SK-N-SH (cell line): ENCODE results near the gene TANGO6. TPM values are rescaled to one million over a fixed set of nuclear protein-coding genes. Genes with fewer than 3 reads are reported as not detected.

ENCODE experiments used
- CTCF ChIA-PET: fragments of 300-600, 350-600 bp; formaldehyde crosslinking; extraction: SDS; loops from one replicate; lab custom pipeline; 2021; lab: Yijun Ruan, JAX
- POLR2A ChIA-PET: fragments of 350-600 bp; sonication (Branson Sonifier 250); formaldehyde crosslinking; extraction: SDS; loops from one replicate; lab custom pipeline; 2020; ENCODE audit warnings: antibody characterized with exemption, inconsistent platforms; lab: Yijun Ruan, JAX
- DNase-seq: peaks from one replicate; pipeline ENCODE4 v3.0.0; 2012
- H2AFZ ChIP-seq: fragments of 200-600 bp; sonication (generic); 2 replicates; pipeline ENCODE4 v1.8.1; 2016; ENCODE audit warnings: antibody characterized with exemption, mild to moderate bottlenecking, low read depth
- H3F3A ChIP-seq: fragments of 200-600 bp; sonication (generic); replicated peaks from 2 replicates; pipeline ENCODE3; 2016; ENCODE audit warnings: antibody characterized with exemption, mild to moderate bottlenecking; ENCODE audit not compliant: insufficient read depth
- H3K27ac ChIP-seq, 2 experiments: fragments of 200-500 bp in 1 of 2; fragments of 200-600 bp in 1 of 2; sonication (Bioruptor generic) in 1 of 2; sonication (generic), shearing (Covaris generic) in 1 of 2; 2 replicates each; pipeline versions ENCODE4 v1.5.1 to v1.6.1; 2014 to 2016; ENCODE audit warnings: low read depth in 2 of 2, inconsistent platforms in 1 of 2, low read length in 1 of 2, mild to moderate bottlenecking in 1 of 2, mixed read lengths in 1 of 2
- H3K27me3 ChIP-seq: fragments of 200-600 bp; sonication (generic), shearing (Covaris generic); 2 replicates; pipeline ENCODE4 v1.6.1; 2016; ENCODE audit warnings: mixed run types; ENCODE audit not compliant: insufficient read depth
- H3K36me3 ChIP-seq, 2 experiments: fragments of 200-500 bp in 1 of 2; fragments of 200-600 bp in 1 of 2; sonication (Bioruptor generic) in 1 of 2; sonication (generic) in 1 of 2; replicated peaks in 1 of 2; 2 replicates each; pipeline versions ENCODE3 to v1.5.1; 2014 to 2016; ENCODE audit warnings: low read length in 1 of 2, mild to moderate bottlenecking in 1 of 2; ENCODE audit not compliant: insufficient read depth in 2 of 2, control insufficient read depth in 1 of 2
- H3K4me1 ChIP-seq, 2 experiments: fragments of 200-500 bp in 1 of 2; fragments of 200-600 bp in 1 of 2; sonication (Bioruptor generic) in 1 of 2; sonication (generic), shearing (Covaris generic) in 1 of 2; 2 replicates each; pipeline versions ENCODE4 v1.5.1 to v1.6.1; 2014 to 2016; ENCODE audit warnings: low read depth in 1 of 2, low read length in 1 of 2, mixed run types in 1 of 2; ENCODE audit not compliant: insufficient read depth in 2 of 2, control insufficient read depth in 1 of 2
- H3K4me2 ChIP-seq: fragments of 200-600 bp; sonication (generic), shearing (Covaris generic); 2 replicates; pipeline ENCODE4 v1.6.1; 2017; ENCODE audit warnings: mixed run types
- H3K4me3 ChIP-seq, 2 experiments: fragments of 200-500 bp in 1 of 2; fragments of 200-600 bp in 1 of 2; sonication (Bioruptor generic) in 1 of 2; sonication (generic), shearing (Covaris generic) in 1 of 2; 2 replicates each; pipeline versions ENCODE4 v1.5.1 to v1.8.1; 2014 to 2016; ENCODE audit warnings: low read depth in 2 of 2, inconsistent platforms in 1 of 2, low read length in 1 of 2, mild to moderate bottlenecking in 1 of 2, mixed read lengths in 1 of 2, moderate library complexity in 1 of 2
- H3K79me2 ChIP-seq: fragments of 200-600 bp; sonication (generic); 2 replicates; pipeline ENCODE4 v1.8.1; 2017; ENCODE audit warnings: mild to moderate bottlenecking; ENCODE audit not compliant: insufficient read depth
- H3K9ac ChIP-seq: fragments of 200-600 bp; sonication (generic); 2 replicates; pipeline ENCODE4 v1.6.1; 2017; ENCODE audit warnings: mixed run types
- H3K9me2 ChIP-seq: fragments of 200-600 bp; sonication (generic); 2 replicates; pipeline ENCODE4 v1.6.1; 2017; ENCODE audit warnings: mixed run types
- H3K9me3 ChIP-seq: fragments of 200-600 bp; sonication (generic); 2 replicates; pipeline ENCODE4 v1.6.1; 2017; ENCODE audit warnings: mixed run types, mild to moderate bottlenecking, moderate library complexity
- H4K20me1 ChIP-seq: fragments of 200-600 bp; sonication (generic); 2 replicates; pipeline ENCODE4 v1.6.1; 2017; ENCODE audit warnings: mild to moderate bottlenecking, mixed run types; ENCODE audit not compliant: insufficient read depth
- CHD2 ChIP-seq: fragments of 150-350 bp; IDR thresholded peaks from 2 replicates; pipeline ENCODE4 v1.6.1; 2018; ENCODE audit warnings: low read length; ENCODE audit not compliant: partially characterized antibody
- ELF1 ChIP-seq: IDR thresholded peaks from 2 replicates; pipeline ENCODE4 v1.4.0; 2012
- EP300 ChIP-seq, 2 experiments: IDR thresholded peaks; 2 replicates each; pipeline versions ENCODE4 v1.4.0 to v1.6.1; 2012; ENCODE audit warnings: borderline replicate concordance in 1 of 2, low read depth in 1 of 2, low read length in 1 of 2
- FOSL2 ChIP-seq: IDR thresholded peaks from 2 replicates; pipeline ENCODE4 v1.4.0; 2012; ENCODE audit warnings: low read depth, mild to moderate bottlenecking, moderate library complexity, borderline replicate concordance
- GABPA ChIP-seq: IDR thresholded peaks from 2 replicates; pipeline ENCODE4 v1.4.0; 2012; ENCODE audit warnings: low read depth, mild to moderate bottlenecking
- GATA2 ChIP-seq: sonication (generic); formaldehyde crosslinking; IDR thresholded peaks from 2 replicates; pipeline ENCODE4 v1.5.0; 2020; ENCODE audit warnings: mild to moderate bottlenecking, missing genetic modification reagents
- NFIC ChIP-seq: IDR thresholded peaks from 2 replicates; pipeline ENCODE4 v1.4.0; 2012; ENCODE audit warnings: borderline replicate concordance
- POLR2AphosphoS5 ChIP-seq: IDR thresholded peaks from 2 replicates; pipeline ENCODE4 v1.6.1; 2012; ENCODE audit warnings: low read depth, low read length
- RCOR1 ChIP-seq: fragments of 150-350 bp; IDR thresholded peaks from 2 replicates; pipeline ENCODE4 v1.6.1; 2017; ENCODE audit warnings: antibody characterized with exemption, low read length
- REST ChIP-seq: IDR thresholded peaks from 2 replicates; pipeline ENCODE4 v1.6.1; 2012; ENCODE audit warnings: mild to moderate bottlenecking, low read depth, low read length, moderate library complexity
- RFX5 ChIP-seq: IDR thresholded peaks from 2 replicates; pipeline ENCODE4 v1.6.1; 2012; ENCODE audit warnings: mild to moderate bottlenecking, improper control_type of control experiment, low read length
- RXRA ChIP-seq: IDR thresholded peaks from 2 replicates; pipeline ENCODE4 v1.4.0; 2012; ENCODE audit warnings: low read depth, mild to moderate bottlenecking, borderline replicate concordance
- SIN3A ChIP-seq: IDR thresholded peaks from 2 replicates; pipeline ENCODE4 v1.6.1; 2012; ENCODE audit warnings: low read depth, mild to moderate bottlenecking, low read length, moderate library complexity, borderline replicate concordance
- WGBS: methylation state at CpG from one replicate; pipeline ENCODE4 v1.1.6; 2017; ENCODE audit warnings: low lambda C conversion rate; 5-methylcytosine and 5-hydroxymethylcytosine counted together
- polyA plus RNA-seq, 3 experiments: library from polyadenylated mRNA; depleted of rRNA; stranded (reverse); fragments of >200 nt; gene quantifications; 2 replicates each; pipeline ENCODE4 v1.2.3, GENCODE V29; 2012

Gene TANGO6
- polyA plus RNA-seq, 1 of the 3 experiments (the other 2 are of a cell fraction), result 5.5 TPM

- TF ChIP-seq RFX5 (no peak), POLR2AphosphoS5 (no peak), RXRA (no peak), GATA2 (CRISPR knock-in tag) (no peak), CHD2 (no peak), GABPA (no peak), FOSL2 (no peak), SIN3A (no peak), EP300 (IDR thresholded peaks at IDR 0.05; ENCODE audit: borderline replicate concordance in 1 of 2, low read depth in 1 of 2, low read length in 1 of 2) (no peak)
- TF ChIP-seq, all 33 proteins: peak for 0
- Histone ChIP-seq H3K27me3 (no peaks in the 10 kb centered on the region), H3K4me1 (no peaks in the 10 kb centered on the region), H3K9me3 (no peaks in the 10 kb centered on the region), H3K4me3 (no peak overlapping the region), H3K9me2 (no peaks in the 10 kb centered on the region), H3K9ac (no peak overlapping the region), H3K27ac (no peak overlapping the region), H3K4me2 (no peak overlapping the region), H3F3A (no peaks in the 10 kb centered on the region), H3K36me3 (peaks cover 3 to 16% of the 10 kb centered on the region in 2 experiments), H3K79me2 (no peaks in the 10 kb centered on the region), H4K20me1 (no peaks in the 10 kb centered on the region), H2AFZ (no peak overlapping the region)
- ChIA-PET CTCF (interaction anchor here (0.7 kb wide), 1 partner anchor 22 kb away, joined by 3 read pairs; no protein-coding TSS in a partner anchor), POLR2A (no interaction called here)
- 87% methylated on average over 4 of the region's 4 CpGs for WGBS
- DNase-seq, result no peak
These were observed 26.3 kb downstream of the TANGO6 start for GRCh38 chr16:68869492-68870088.

- Histone ChIP-seq H2AFZ (no peak overlapping the region), H3K4me1 (no peaks in the 10 kb centered on the region), H3K27ac (no peak overlapping the region), H3F3A (no peaks in the 10 kb centered on the region), H3K9me3 (no peaks in the 10 kb centered on the region), H3K4me3 (no peak overlapping the region), H3K9ac (no peak overlapping the region)
- CTCF ChIA-PET, result no interaction called here
- no peak for DNase-seq
- 97% methylated on average over 7 of the region's 7 CpGs for WGBS
- no peak for TF ChIP-seq ELF1
- TF ChIP-seq REST, result no peak
- no peak for TF ChIP-seq RCOR1
- no peak for TF ChIP-seq SIN3A
- no peak for TF ChIP-seq RXRA
- no peak for TF ChIP-seq NFIC
- TF ChIP-seq, all 33 proteins: peak for 0
- POLR2A ChIA-PET, result no interaction called here
- no peak overlapping the region for H3K4me2 ChIP-seq
- no peaks in the 10 kb centered on the region for H3K79me2 ChIP-seq
- no peaks in the 10 kb centered on the region for H3K9me2 ChIP-seq
- no peaks in the 10 kb centered on the region for H3K27me3 ChIP-seq
- H3K36me3 ChIP-seq, result peaks cover 8 to 31% of the 10 kb centered on the region in 2 experiments
- H4K20me1 ChIP-seq, result no peaks in the 10 kb centered on the region
These were observed 30.5 kb downstream of the TANGO6 start for GRCh38 chr16:68873635-68874471.
